HEK293T (cell line): ENCODE measurements around the gene CHD9NB.
"Not testable (repeated sequence)": the region's sequence is repeated elsewhere in the genome, so short reads cannot be mapped to it uniquely, and the experiment has no call there.

Experiments
- ARNT ChIP-seq: fragments of 450-650 bp; IDR thresholded peaks from 2 replicates; pipeline ENCODE4 v1.6.1; 2017; ENCODE audit warnings: mild to moderate bottlenecking
- BHLHE40 ChIP-seq: fragments of 450-650 bp; IDR thresholded peaks from 2 replicates; pipeline ENCODE4 v1.6.1; 2016; ENCODE audit warnings: mild to moderate bottlenecking, moderate library complexity, borderline replicate concordance
- CTBP1 ChIP-seq: fragments of 450-650 bp; IDR thresholded peaks from 2 replicates; pipeline ENCODE4 v1.6.1; 2016; ENCODE audit warnings: borderline replicate concordance
- ELF4 ChIP-seq: fragments of 450-650 bp; IDR thresholded peaks from 2 replicates; pipeline ENCODE4 v1.6.1; 2017; ENCODE audit warnings: antibody characterized with exemption
- FOXA1 ChIP-seq: fragments of 450-650 bp; IDR thresholded peaks from 2 replicates; pipeline ENCODE4 v1.6.1; 2016; ENCODE audit warnings: mild to moderate bottlenecking
- FOXK2 ChIP-seq: fragments of 450-650 bp; IDR thresholded peaks from 2 replicates; pipeline ENCODE4 v1.6.1; 2016; ENCODE audit warnings: mild to moderate bottlenecking
- FOXM1 ChIP-seq: fragments of 450-650 bp; IDR thresholded peaks from 2 replicates; pipeline ENCODE4 v1.6.1; 2017; ENCODE audit warnings: mild to moderate bottlenecking, borderline replicate concordance
- HDGF ChIP-seq: fragments of 450-650 bp; IDR thresholded peaks from 2 replicates; pipeline ENCODE4 v1.6.1; 2017; ENCODE audit warnings: antibody characterized with exemption, borderline replicate concordance
- L3MBTL2 ChIP-seq: fragments of 450-650 bp; conservative IDR thresholded peaks from 2 replicates; pipeline ENCODE4 v1.6.1; 2016; ENCODE audit warnings: mild to moderate bottlenecking
- NFRKB ChIP-seq: fragments of 450-650 bp; IDR thresholded peaks from 2 replicates; pipeline ENCODE4 v1.6.1; 2016; ENCODE audit warnings: mild to moderate bottlenecking, moderate library complexity
- SP1 ChIP-seq: fragments of 450-650 bp; IDR thresholded peaks from 2 replicates; pipeline ENCODE4 v1.6.1; 2017
- SUZ12 ChIP-seq: fragments of 450-650 bp; IDR thresholded peaks from 2 replicates; pipeline ENCODE4 v1.6.1; 2016; ENCODE audit warnings: mild to moderate bottlenecking
- ZNF384 ChIP-seq: fragments of 450-650 bp; IDR thresholded peaks from 2 replicates; pipeline ENCODE4 v1.6.1; 2016
- TF ChIP-seq, protein P1 (sequence below): fragments of 450-650 bp; IDR thresholded peaks from 2 replicates; pipeline ENCODE4 v1.6.1; 2016

DNA sequence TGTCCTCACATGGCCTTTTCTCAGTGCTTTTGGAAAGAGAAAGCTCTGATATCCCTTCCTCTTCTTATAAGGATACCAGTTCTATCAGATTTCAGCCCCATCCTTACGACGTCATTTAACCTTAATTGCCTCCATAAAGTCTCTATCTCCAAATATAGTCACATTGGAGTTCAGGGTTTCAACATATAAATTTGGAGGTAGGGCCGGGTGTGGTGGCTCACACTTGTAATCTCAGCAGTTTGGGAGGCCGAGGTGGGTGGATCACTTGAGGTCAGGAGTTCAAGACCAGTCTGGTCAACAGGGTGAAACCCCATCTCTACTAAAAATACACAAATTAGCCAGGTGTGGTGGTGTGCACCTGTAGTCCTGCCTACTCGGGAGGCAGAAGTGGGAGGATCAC, 5.2 kb downstream of the CHD9NB start:
- TF ChIP-seq HDGF, FOXM1, FOXK2, SP1, NFRKB, ARNT, CTBP1, L3MBTL2, FOXA1, ELF4, BHLHE40, SUZ12, ZNF384: not testable (repeated sequence)
- TF ChIP-seq, protein P1, sequence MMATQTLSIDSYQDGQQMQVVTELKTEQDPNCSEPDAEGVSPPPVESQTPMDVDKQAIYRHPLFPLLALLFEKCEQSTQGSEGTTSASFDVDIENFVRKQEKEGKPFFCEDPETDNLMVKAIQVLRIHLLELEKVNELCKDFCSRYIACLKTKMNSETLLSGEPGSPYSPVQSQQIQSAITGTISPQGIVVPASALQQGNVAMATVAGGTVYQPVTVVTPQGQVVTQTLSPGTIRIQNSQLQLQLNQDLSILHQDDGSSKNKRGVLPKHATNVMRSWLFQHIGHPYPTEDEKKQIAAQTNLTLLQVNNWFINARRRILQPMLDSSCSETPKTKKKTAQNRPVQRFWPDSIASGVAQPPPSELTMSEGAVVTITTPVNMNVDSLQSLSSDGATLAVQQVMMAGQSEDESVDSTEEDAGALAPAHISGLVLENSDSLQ = not testable (repeated sequence)
